Measurements from ENCODE around the gene HRH3. TPM values are rescaled to one million over a fixed set of nuclear protein-coding genes. Genes with fewer than 3 reads are reported as not detected.

The HRH3 gene
- total RNA-seq, 2 donors from 2014 or later: 0.44 TPM; not detected in 1

GRCh38 chr20:62198496-62198895 lies 21.6 kb downstream of the HRH3 start:
- Histone ChIP-seq H3K36me3 (ENCODE audit: control insufficient read depth, insufficient read depth, low read length) (peaks cover 44% of the 10 kb centered on the region), H3K27ac (ENCODE audit: low read depth, low read length) (no peak overlapping the region), H3K4me3 (ENCODE audit: low read length) (no peak overlapping the region), H3K9ac (ENCODE audit: extremely low read depth, low read length, poor library complexity, severe bottlenecking) (no peak overlapping the region), H3K27me3 (ENCODE audit: control insufficient read depth, insufficient read depth, low read length, poor library complexity, severe bottlenecking) (no peaks in the 10 kb centered on the region), H3K4me1 (ENCODE audit: control insufficient read depth, insufficient read depth, low read length) (no peaks in the 10 kb centered on the region), H3K9me3 (ENCODE audit: control insufficient read depth, low read length) (no peaks in the 10 kb centered on the region)
- Mint-ChIP-seq H3K27ac (no peak overlapping the region), H3K9me3 (no peaks in the 10 kb centered on the region), H3K36me3 (ENCODE audit: low read depth) (peaks cover 59% of the 10 kb centered on the region), H3K4me3 (no peak overlapping the region), H3K4me1 (no peaks in the 10 kb centered on the region), H3K27me3 (ENCODE audit: insufficient read depth) (no peaks in the 10 kb centered on the region)
- no peak for TF ChIP-seq CTCF (conservative IDR thresholded peaks at IDR 0.05)
- 90 to 98% methylated on average over 15 to 17 of the region's 17 CpGs for WGBS, 2 experiments (ENCODE audit: insufficient coverage in 1 of 2, insufficient read length in 1 of 2)
- DNase-seq: no peak

GRCh38 chr20:62197801-62198200 lies 22.3 kb downstream of the HRH3 start:
- Mint-ChIP-seq H3K4me3 (no peak overlapping the region), H3K36me3 (ENCODE audit: low read depth) (peaks cover 53% of the 10 kb centered on the region), H3K4me1 (no peaks in the 10 kb centered on the region), H3K27me3 (ENCODE audit: insufficient read depth) (no peaks in the 10 kb centered on the region), H3K9me3 (no peaks in the 10 kb centered on the region), H3K27ac (no peak overlapping the region)
- Histone ChIP-seq H3K36me3 (ENCODE audit: control insufficient read depth, insufficient read depth, low read length) (peaks cover 51% of the 10 kb centered on the region), H3K4me3 (ENCODE audit: low read length) (no peak overlapping the region), H3K27ac (ENCODE audit: low read depth, low read length) (no peak overlapping the region), H3K27me3 (ENCODE audit: control insufficient read depth, insufficient read depth, low read length, poor library complexity, severe bottlenecking) (no peaks in the 10 kb centered on the region), H3K9me3 (ENCODE audit: control insufficient read depth, low read length) (no peaks in the 10 kb centered on the region), H3K4me1 (ENCODE audit: control insufficient read depth, insufficient read depth, low read length) (no peaks in the 10 kb centered on the region), H3K9ac (ENCODE audit: extremely low read depth, low read length, poor library complexity, severe bottlenecking) (no peak overlapping the region)
- WGBS, 2 experiments (ENCODE audit: insufficient coverage in 1 of 2, insufficient read length in 1 of 2): 93 to 95% methylated on average over 16 to 18 of the region's 18 CpGs
- TF ChIP-seq CTCF (conservative IDR thresholded peaks at IDR 0.05): no peak
- DNase-seq: no peak

- Histone ChIP-seq H3K36me3 (ENCODE audit: control insufficient read depth, insufficient read depth, low read length) (peaks cover 52% of the 10 kb centered on the region), H3K9me3 (ENCODE audit: control insufficient read depth, low read length) (no peaks in the 10 kb centered on the region), H3K27ac (ENCODE audit: low read depth, low read length) (no peak overlapping the region), H3K27me3 (ENCODE audit: control insufficient read depth, insufficient read depth, low read length, poor library complexity, severe bottlenecking) (no peaks in the 10 kb centered on the region), H3K9ac (ENCODE audit: extremely low read depth, low read length, poor library complexity, severe bottlenecking) (no peak overlapping the region), H3K4me3 (ENCODE audit: low read length) (no peak overlapping the region), H3K4me1 (ENCODE audit: control insufficient read depth, insufficient read depth, low read length) (no peaks in the 10 kb centered on the region)
- no peak overlapping the region for H3K27ac Mint-ChIP-seq
- no peaks in the 10 kb centered on the region for H3K4me1 Mint-ChIP-seq
- H3K4me3 Mint-ChIP-seq: no peak overlapping the region
- DNase-seq: no peak
- H3K9me3 Mint-ChIP-seq: no peaks in the 10 kb centered on the region
- H3K27me3 Mint-ChIP-seq (ENCODE audit: insufficient read depth): no peaks in the 10 kb centered on the region
- TF ChIP-seq CTCF (conservative IDR thresholded peaks at IDR 0.05): no peak
- peaks cover 49% of the 10 kb centered on the region for H3K36me3 Mint-ChIP-seq (ENCODE audit: low read depth)
- 91 to 92% methylated on average over 8 of the region's 9 CpGs for WGBS, 2 experiments (ENCODE audit: insufficient coverage in 1 of 2, insufficient read length in 1 of 2)
Measured at GRCh38 chr20:62197311-62197710, 22.8 kb downstream of the HRH3 start.
